GM23248 (cell line): Measurements from ENCODE around the gene CCL18.

ENCODE experiments used
- EZH2 ChIP-seq: fragments of 200-600 bp; sonication (generic); IDR thresholded peaks from 2 replicates; pipeline ENCODE4 v1.6.1; 2018; ENCODE audit warnings: antibody characterized with exemption, mild to moderate bottlenecking; ENCODE audit not compliant: insufficient read depth, poor library complexity, severe bottlenecking
- EZH2phosphoT487 ChIP-seq: fragments of 200-600 bp; sonication (generic); IDR thresholded peaks from 2 replicates; pipeline ENCODE4 v1.6.1; 2018; ENCODE audit warnings: antibody characterized with exemption, moderate library complexity, mild to moderate bottlenecking, low read depth; ENCODE audit not compliant: insufficient read depth

GRCh38 chr17:36060816-36061215 is 3.3 kb upstream of the CCL18 start:
- TF ChIP-seq EZH2phosphoT487 (no peak), EZH2 (no peak)
